K562 (cell line): Measurements from ENCODE around the gene PRKCE. TPM values are rescaled to one million over a fixed set of nuclear protein-coding genes. Genes with fewer than 3 reads are reported as not detected.
A peak's percentile ranks its signal among the peaks of the same experiment; 100 is the strongest.

Experiments
- ATAC-seq: fragments of 200-7000 bp; cut with Tn5 transposase; 3 replicates; pipeline ENCODE4 v1.9.1; 2020; ENCODE audit warnings: moderate library complexity
- BruUV-seq: library from RNA; stranded (reverse); fragments of 400-500 nt; replicated peaks from 2 replicates; lab custom pipeline; 2021; lab: Mats Ljungman, UMichigan
- CTCF ChIA-PET: fragments of 300-600 bp; formaldehyde crosslinking; extraction: SDS; loops from one replicate; lab custom pipeline; 2021; ENCODE audit warnings: low intra/inter-chr PET ratio; lab: Yijun Ruan, JAX
- POLR2A ChIA-PET: fragments of 300-600, 350-650 bp; sonication (Branson Sonifier 250); formaldehyde crosslinking; extraction: SDS; loops from one replicate; lab custom pipeline; 2021; ENCODE audit warnings: antibody characterized with exemption, inconsistent platforms; lab: Yijun Ruan, JAX
- DNase-seq, 4 experiments: peaks; one replicate each; pipeline versions ENCODE4 v3.0.0 to v3.0.0-alpha.2; 2011 to 2018; ENCODE audit warnings: low spot score in 3 of 4, mixed read lengths in 3 of 4; ENCODE audit errors: extremely low read depth in 1 of 4
- FAIRE-seq: peaks from 2 replicates; lab custom pipeline; 2011; peaks lifted over from hg19 to GRCh38; lab: Jason Lieb, UNC
- H2AFZ ChIP-seq: 2 replicates; pipeline ENCODE4 v1.6.0; 2011; ENCODE audit warnings: low read depth, low read length, control low read depth, inconsistent platforms
- H3K27ac ChIP-seq: fragments of 200-600 bp; 3 replicates; pipeline ENCODE4 v1.8.0; 2011; ENCODE audit warnings: low read depth, mild to moderate bottlenecking, control low read depth, inconsistent platforms, low read length, moderate library complexity, mixed read lengths; ENCODE audit errors: extremely low read depth
- H3K27me3 ChIP-seq, 2 experiments: fragments of 300-600 bp in 1 of 2; 2 replicates in 1 of 2; 3 replicates in 1 of 2; pipeline versions ENCODE4 v1.6.0 to v1.8.0; 2011; ENCODE audit warnings: inconsistent platforms in 2 of 2, low read length in 2 of 2, mild to moderate bottlenecking in 1 of 2, mixed read lengths in 1 of 2, moderate library complexity in 1 of 2; ENCODE audit not compliant: control insufficient read depth in 2 of 2, insufficient read depth in 2 of 2
- H3K36me3 ChIP-seq: fragments of 300-600 bp; 3 replicates; pipeline ENCODE4 v1.8.0; 2011; ENCODE audit warnings: mild to moderate bottlenecking, low read length, inconsistent platforms; ENCODE audit not compliant: control insufficient read depth, insufficient read depth
- H3K4me1 ChIP-seq, 2 experiments: fragments of 200-600 bp in 1 of 2; replicated peaks in 1 of 2; 2 replicates in 1 of 2; 3 replicates in 1 of 2; pipeline versions ENCODE4 v1.5.1 to v1.8.0; 2011; ENCODE audit warnings: inconsistent platforms in 2 of 2, low read length in 2 of 2, mild to moderate bottlenecking in 1 of 2, mixed read lengths in 1 of 2, moderate library complexity in 1 of 2; ENCODE audit not compliant: control insufficient read depth in 2 of 2, insufficient read depth in 2 of 2
- H3K4me2 ChIP-seq: 2 replicates; pipeline ENCODE4 v1.6.1; 2011; ENCODE audit warnings: low read length, control low read depth, inconsistent platforms, mixed read lengths; ENCODE audit not compliant: insufficient read depth
- H3K4me3 ChIP-seq: fragments of 200-600 bp; sonication (generic), shearing (Covaris generic); 2 replicates; pipeline ENCODE4 v1.5.1; 2016; ENCODE audit warnings: control low read depth, inconsistent platforms
- H3K79me2 ChIP-seq: fragments of 200-600 bp; 3 replicates; pipeline ENCODE4 v1.8.0; 2011; ENCODE audit warnings: low read length, inconsistent platforms; ENCODE audit not compliant: control insufficient read depth, insufficient read depth
- H3K9ac ChIP-seq, 2 experiments: 2 replicates each; pipeline versions ENCODE4 v1.6.0 to v1.6.1; 2011; ENCODE audit warnings: low read depth in 2 of 2, low read length in 2 of 2, control low read depth in 1 of 2, inconsistent platforms in 1 of 2, mild to moderate bottlenecking in 1 of 2, mixed read lengths in 1 of 2; ENCODE audit not compliant: insufficient read depth in 1 of 2
- H3K9me1 ChIP-seq: one replicate; pipeline ENCODE4 v1.6.0; 2011; ENCODE audit warnings: inconsistent platforms, mild to moderate bottlenecking, low read length, moderate library complexity; ENCODE audit not compliant: control insufficient read depth, insufficient read depth
- H3K9me3 ChIP-seq: replicated peaks from 2 replicates; pipeline ENCODE4 v1.5.1; 2011; ENCODE audit warnings: low read depth, low read length, inconsistent platforms; ENCODE audit not compliant: control insufficient read depth, insufficient read depth
- H4K20me1 ChIP-seq: replicated peaks from 2 replicates; pipeline ENCODE4 v1.6.1; 2011; ENCODE audit warnings: low read length, inconsistent platforms, mixed read lengths; ENCODE audit not compliant: control insufficient read depth, insufficient read depth
- CREM ChIP-seq: IDR thresholded peaks from 2 replicates; pipeline ENCODE4 v1.6.1; 2014; ENCODE audit warnings: antibody characterized with exemption, low read depth
- ESRRA ChIP-seq: fragments of 450-650 bp; IDR thresholded peaks from 2 replicates; pipeline ENCODE4 v1.6.1; 2014; ENCODE audit warnings: low read depth, mild to moderate bottlenecking, moderate library complexity, borderline replicate concordance
- FIP1L1 ChIP-seq: fragments of 200-400 bp; formaldehyde crosslinking; IDR thresholded peaks from 2 replicates; pipeline ENCODE4 v1.6.1; 2018; ENCODE audit warnings: mild to moderate bottlenecking, low read depth, low read length; ENCODE audit not compliant: poor library complexity, severe bottlenecking
- HNRNPLL ChIP-seq: fragments of 200-400 bp; formaldehyde crosslinking; IDR thresholded peaks from 2 replicates; pipeline ENCODE4 v1.6.1; 2017; ENCODE audit warnings: low read length, low read depth, mild to moderate bottlenecking; ENCODE audit not compliant: poor library complexity, severe bottlenecking
- MEF2D ChIP-seq: conservative IDR thresholded peaks from 2 replicates; pipeline ENCODE4 v1.6.1; 2016; ENCODE audit warnings: low read depth, missing genetic modification characterization, missing compliant biosample characterization
- POLR2H ChIP-seq: IDR thresholded peaks from 2 replicates; pipeline ENCODE4 v1.6.1; 2016; ENCODE audit warnings: missing genetic modification characterization, low read depth, mild to moderate bottlenecking, control low read depth, missing compliant biosample characterization, moderate library complexity
- RBM14 ChIP-seq: fragments of 200-400 bp; formaldehyde crosslinking; IDR thresholded peaks from 2 replicates; pipeline ENCODE4 v1.6.1; 2018; ENCODE audit warnings: low read depth, mild to moderate bottlenecking, low read length, moderate library complexity, borderline replicate concordance; ENCODE audit not compliant: insufficient read depth
- SLC30A9 ChIP-seq: fragments of 250-450 bp; sonication (Bioruptor Pico); IDR thresholded peaks from 2 replicates; pipeline ENCODE4 v1.8.0; 2022; ENCODE audit warnings: mild to moderate bottlenecking, moderate library complexity
- TCF7L2 ChIP-seq: fragments of 150-350 bp; IDR thresholded peaks from 2 replicates; pipeline ENCODE4 v1.6.1; 2016; ENCODE audit warnings: low read depth, mild to moderate bottlenecking, low read length, moderate library complexity
- TSHZ1 ChIP-seq: fragments of 250-450 bp; sonication (Bioruptor Pico); IDR thresholded peaks from 2 replicates; pipeline ENCODE4 v1.4.0; 2020; ENCODE audit warnings: mild to moderate bottlenecking, moderate library complexity
- WGBS: fragments of 100-300 bp; shearing (Covaris generic); methylation state at CpG from one replicate; pipeline ENCODE4 v1.1.6; 2016; ENCODE audit warnings: low coverage, mixed read lengths; ENCODE audit not compliant: insufficient coverage; ENCODE audit errors: missing lambda C conversion rate; 5-methylcytosine and 5-hydroxymethylcytosine counted together
- in situ Hi-C: fragments of 300-500 bp; cut with MboI; formaldehyde crosslinking; loops from 4 replicates; pipeline ENCODE4 v1.15.0; 2018; ENCODE audit warnings: inconsistent platforms, mixed read lengths
- intact Hi-C: fragments of 100-400 bp; cut with micrococcal nuclease; formaldehyde crosslinking; loops from 2 replicates; pipeline ENCODE4 v1.14.2; 2022
- polyA plus RNA-seq, 8 experiments: library from polyadenylated mRNA; depleted of rRNA in 4 of 8; stranded (reverse) in 5 of 8; unstranded in 3 of 8; fragments of >200 nt; fragmentation: Nextera tagmentation in 2 of 8; fragmentation: Illumina TruSeq in 1 of 8; extraction: Ambion mirVana in 2 of 8; extraction: Trizol in 1 of 8; gene quantifications; 2 replicates each; pipeline versions ENCODE4 v1.2.1 to v1.2.3, GENCODE V29; 2011 to 2014; ENCODE audit warnings: inconsistent platforms in 1 of 8, missing spikeins in 1 of 8
- total RNA-seq, 7 experiments: library from RNA; depleted of rRNA in 6 of 7; stranded (reverse); fragments of >200 nt in 6 of 7; fragmentation: Illumina TruSeq in 2 of 7; extraction: Trizol in 2 of 7; gene quantifications; 2 replicates each; pipeline versions ENCODE4 v1.2.1 to v1.2.3, GENCODE V29; 2011 to 2021; ENCODE audit warnings: low replicate concordance in 1 of 7
- TF ChIP-seq, protein P1 (sequence below): sonication (generic); formaldehyde crosslinking; IDR thresholded peaks from 2 replicates; pipeline ENCODE4 v1.9.0; 2022; ENCODE audit warnings: mild to moderate bottlenecking, missing genetic modification reagents
- TF ChIP-seq, protein P2 (sequence below): fragments of 200-800 bp; sonication (Bioruptor generic); IDR thresholded peaks from 2 replicates; pipeline ENCODE4 v1.6.1; 2017; ENCODE audit warnings: missing genetic modification characterization, missing compliant biosample characterization

Gene PRKCE
- total and polyA plus RNA-seq, 9 of the 15 experiments (the other 6 are each of a cell fraction or from before 2014, with no cell fraction given), result 0.06 to 1.0 (median 0.22) TPM; not detected in 1

- Histone ChIP-seq H3K4me1 (peaks cover 0 to 3% of the 10 kb centered on the region in 2 experiments; a peak in 3 of 5 replicates), H2AFZ (no peak overlapping the region; the same call in 1 of the 2 replicates), H3K36me3 (no peaks in the 10 kb centered on the region), H4K20me1 (no peaks in the 10 kb centered on the region; the same call in 1 of the 2 replicates), H3K27ac (no peak overlapping the region), H3K4me2 (0 out of 2 replicates have a peak overlapping the region, but pooled peaks have one; percentile 5), H3K79me2 (no peaks in the 10 kb centered on the region), H3K4me3 (no peak overlapping the region), H3K9me1 (no peaks in the 10 kb centered on the region), H3K9me3 (no peaks in the 10 kb centered on the region), H3K27me3 (peaks cover 0 to 18% of the 10 kb centered on the region in 2 experiments; a peak in 3 of 5 replicates), H3K9ac (no peak overlapping the region)
- ATAC-seq (peak; percentile 64), FAIRE-seq (no peak), DNase-seq (peak in 2 of 4 experiments; percentile 17 to 34)
- ChIA-PET CTCF (no interaction called here), POLR2A (interaction anchor here (0.7 to 0.8 kb wide), 2 partner anchors 9 to 335 kb away, joined by 3 read pairs; no protein-coding TSS in a partner anchor)
- WGBS, result 22% methylated on average over 17 of the region's 18 CpGs
- no TSS peak for BruUV-seq
- intact Hi-C loops, result loop anchor here (10.0 kb wide), 2 partner anchors 113 to 183 kb away; partner anchors contain the start of gene EPAS1
- in situ Hi-C loops, result no loop called here
- TF ChIP-seq POLR2H (tag) (no peak), HNRNPLL (no peak), ESRRA (no peak), SLC30A9 (no peak), TSHZ1 (CRISPR knock-in tag) (no peak), RBM14 (no peak), CREM (peak; percentile 52), FIP1L1 (no peak), TCF7L2 (no peak), MEF2D (tag) (no peak)
- TF ChIP-seq, protein P1, sequence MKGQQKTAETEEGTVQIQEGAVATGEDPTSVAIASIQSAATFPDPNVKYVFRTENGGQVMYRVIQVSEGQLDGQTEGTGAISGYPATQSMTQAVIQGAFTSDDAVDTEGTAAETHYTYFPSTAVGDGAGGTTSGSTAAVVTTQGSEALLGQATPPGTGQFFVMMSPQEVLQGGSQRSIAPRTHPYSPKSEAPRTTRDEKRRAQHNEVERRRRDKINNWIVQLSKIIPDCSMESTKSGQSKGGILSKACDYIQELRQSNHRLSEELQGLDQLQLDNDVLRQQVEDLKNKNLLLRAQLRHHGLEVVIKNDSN (CRISPR knock-in tag), result no peak
- TF ChIP-seq, protein P2, sequence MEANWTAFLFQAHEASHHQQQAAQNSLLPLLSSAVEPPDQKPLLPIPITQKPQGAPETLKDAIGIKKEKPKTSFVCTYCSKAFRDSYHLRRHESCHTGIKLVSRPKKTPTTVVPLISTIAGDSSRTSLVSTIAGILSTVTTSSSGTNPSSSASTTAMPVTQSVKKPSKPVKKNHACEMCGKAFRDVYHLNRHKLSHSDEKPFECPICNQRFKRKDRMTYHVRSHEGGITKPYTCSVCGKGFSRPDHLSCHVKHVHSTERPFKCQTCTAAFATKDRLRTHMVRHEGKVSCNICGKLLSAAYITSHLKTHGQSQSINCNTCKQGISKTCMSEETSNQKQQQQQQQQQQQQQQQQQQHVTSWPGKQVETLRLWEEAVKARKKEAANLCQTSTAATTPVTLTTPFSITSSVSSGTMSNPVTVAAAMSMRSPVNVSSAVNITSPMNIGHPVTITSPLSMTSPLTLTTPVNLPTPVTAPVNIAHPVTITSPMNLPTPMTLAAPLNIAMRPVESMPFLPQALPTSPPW, result peak; percentile 28; the same call in 1 of the 2 replicates
Measured at GRCh38 chr2:46181789-46182530, 530.5 kb downstream of the PRKCE start.
